ENCODE results near the gene DLEC1. TPM values are rescaled to one million over a fixed set of nuclear protein-coding genes. Genes with fewer than 3 reads are reported as not detected.

The DLEC1 gene
- total and polyA plus RNA-seq, 2 of the 4 experiments (the other 2 are of a cell fraction), result 0.03 TPM; not detected in 1

DNA sequence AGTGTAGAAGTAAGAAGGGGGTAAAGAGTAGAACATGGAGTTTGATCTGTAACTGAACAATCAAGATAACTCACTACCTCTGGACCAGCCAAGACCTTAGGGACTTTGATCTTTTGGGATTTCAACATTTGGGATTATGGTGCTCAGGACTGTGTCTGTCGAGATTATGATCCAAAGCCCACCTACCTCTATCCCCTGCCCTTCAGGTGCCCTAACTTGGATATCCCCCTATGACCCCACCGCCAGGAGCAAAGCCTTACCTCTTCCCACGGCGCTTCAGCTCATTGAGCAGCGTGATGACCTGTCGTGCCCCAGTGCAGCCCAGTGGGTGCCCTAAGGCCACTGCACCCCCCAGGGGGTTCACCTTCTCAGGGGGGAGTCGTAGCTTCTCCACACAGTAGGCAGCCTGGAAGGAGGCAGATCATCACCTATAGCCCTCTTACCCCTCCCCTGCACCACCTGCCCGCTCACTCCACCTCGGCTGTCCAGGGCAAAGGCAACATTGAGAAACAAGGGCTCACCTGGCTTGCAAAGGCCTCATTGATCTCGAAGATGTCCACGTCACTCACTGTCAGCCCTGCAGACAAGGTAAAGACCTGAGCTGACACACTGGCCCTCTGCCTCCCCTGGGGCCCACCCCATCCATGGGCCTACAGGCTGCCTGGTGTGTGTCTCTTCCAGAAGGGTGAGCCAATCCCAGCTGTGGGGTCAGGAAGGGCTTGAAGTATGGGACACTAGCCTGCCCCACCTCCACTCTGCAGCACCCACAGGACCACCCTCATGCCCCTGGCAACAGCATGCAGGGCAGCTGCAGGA lies 86.5 kb downstream of the DLEC1 start (continued):
- TF ChIP-seq RCOR1 (IDR thresholded peaks at IDR 0.05; ENCODE audit: insufficient replicate concordance, low read length), result no peak

GRCh38 chr3:38126121-38126892 lies 87.3 kb downstream of the DLEC1 start:
- Histone ChIP-seq H2AK9ac (replicated peaks; ENCODE audit: low read depth, low read length, poor library complexity) (no peak overlapping the region), H3K79me1 (ENCODE audit: low read depth in 1 of 2, low read length in 2 of 2) (peaks cover 1 to 4% of the 10 kb centered on the region in 2 experiments; a peak in 1 of 4 replicates), H4K5ac (ENCODE audit: low read depth, low read length) (no peak overlapping the region), H3K9ac (ENCODE audit: low read depth, low read length) (no peak overlapping the region), H4K20me1 (ENCODE audit: insufficient read depth, low read length) (no peaks in the 10 kb centered on the region), H3K56ac (ENCODE audit: extremely low read depth, insufficient read depth, low read length) (no peak overlapping the region), H2BK20ac (ENCODE audit: low read depth, low read length) (no peak overlapping the region), H3K4me2 (ENCODE audit: low read depth, low read length) (no peak overlapping the region), H2AFZ (replicated peaks; ENCODE audit: low read length, poor library complexity) (no peak overlapping the region), H3K36me3 (ENCODE audit: control insufficient read depth, insufficient read depth, low read length) (peaks cover 72% of the 10 kb centered on the region), H2BK15ac (ENCODE audit: low read depth, low read length) (no peak overlapping the region), H3K18ac (ENCODE audit: low read depth, low read length) (no peak overlapping the region), H3K4me1 (ENCODE audit: control insufficient read depth, insufficient read depth, low read length) (no peaks in the 10 kb centered on the region), H2BK5ac (ENCODE audit: low read depth, low read length, poor library complexity, severe bottlenecking) (no peak overlapping the region), H2AK5ac (ENCODE audit: low read depth, low read length) (no peak overlapping the region), H3K14ac (replicated peaks; ENCODE audit: low read depth, low read length) (no peak overlapping the region), H3K27ac (ENCODE audit: insufficient read depth, low read length) (no peak overlapping the region), H3K4me3 (ENCODE audit: insufficient read depth, low read depth, low read length) (no peak overlapping the region), H3K27me3 (ENCODE audit: control insufficient read depth, insufficient read depth, low read length) (no peaks in the 10 kb centered on the region), H4K91ac (ENCODE audit: insufficient read depth, low read depth, low read length) (no peak overlapping the region), H3K9me1 (ENCODE audit: insufficient read depth, low read length) (0 out of 2 replicates have a peak, but pooled peaks cover 4% of the 10 kb centered on the region), H3K9me3 (ENCODE audit: control insufficient read depth, insufficient read depth, low read length) (no peaks in the 10 kb centered on the region), H4K8ac (ENCODE audit: low read depth in 2 of 2, low read length in 2 of 2) (no peak overlapping the region), H3K23ac (ENCODE audit: low read depth, low read length) (no peak overlapping the region), H3K4ac (ENCODE audit: low read depth, low read length) (no peak overlapping the region), H2BK120ac (ENCODE audit: low read depth, low read length) (no peak overlapping the region)
- in situ Hi-C loops (cut with MboI; ENCODE audit: low sequenced_read_pairs) (loop anchor here (10.0 kb wide), 1 partner anchor 218 kb away; the partner anchor contains the start of gene XYLB), intact Hi-C loops (cut with micrococcal nuclease) (no loop called here), dilution Hi-C loops (cut with HindIII; ENCODE audit: low sequenced_read_pairs, unreplicated experiment) (no loop called here)
- BruUV-seq (replicated peaks), result no TSS peak
- DNase-seq, result no peak
- ChIA-PET CTCF (no interaction called here), POLR2A (ENCODE audit: unreplicated experiment) (no interaction called here)
- WGBS, 2 experiments (ENCODE audit: extremely low coverage in 2 of 2, insufficient read length in 1 of 2), result 93% methylated on average over 3 of the region's 6 CpGs; no CpG with 5 or more reads in 1 of the 2 experiments
- TF ChIP-seq MXI1 (IDR thresholded peaks at IDR 0.05; ENCODE audit: borderline replicate concordance, low read depth, low read length) (no peak), RFX5 (IDR thresholded peaks at IDR 0.05; ENCODE audit: low read depth, low read length) (no peak), SMC3 (IDR thresholded peaks at IDR 0.05; ENCODE audit: low read depth, low read length) (no peak), CTCF (conservative IDR thresholded peaks at IDR 0.05; ENCODE audit: low read depth, low read length) (no peak), ELK1 (IDR thresholded peaks at IDR 0.05; ENCODE audit: borderline replicate concordance, low read depth, low read length) (no peak), FOS (IDR thresholded peaks at IDR 0.05; ENCODE audit: low read depth, low read length) (no peak)
- no peak for ATAC-seq (ENCODE audit: low read depth)
